GM23338 (cell line): ENCODE measurements around the gene NCOA6. TPM values are rescaled to one million over a fixed set of nuclear protein-coding genes. Genes with fewer than 3 reads are reported as not detected.

Experiments used
- ATAC-seq: fragments of 200-7000 bp; cut with Tn5 transposase; 3 replicates; pipeline ENCODE4 v1.9.1; 2020
- DNase-seq: peaks from one replicate; pipeline ENCODE4 v3.0.0-alpha.2; 2015; ENCODE audit warnings: low spot score
- H2AFZ ChIP-seq: fragments of 200-600 bp; sonication (generic); 2 replicates; pipeline ENCODE4 v1.8.0; 2016; ENCODE audit warnings: antibody characterized with exemption, mild to moderate bottlenecking, moderate library complexity
- H3F3A ChIP-seq: fragments of 200-600 bp; sonication (generic); replicated peaks from 2 replicates; pipeline ENCODE4 v1.8.0; 2017; ENCODE audit warnings: antibody characterized with exemption, mixed run types, low read depth
- H3K27ac ChIP-seq: fragments of 200-600 bp; sonication (generic); 2 replicates; pipeline ENCODE4 v1.6.1; 2016; ENCODE audit warnings: low read depth
- H3K27me3 ChIP-seq: fragments of 200-600 bp; sonication (generic); 2 replicates; pipeline ENCODE4 v1.8.0; 2016; ENCODE audit warnings: mild to moderate bottlenecking, mixed run types, moderate library complexity; ENCODE audit not compliant: insufficient read depth
- H3K36me3 ChIP-seq: fragments of 200-600 bp; sonication (generic); 2 replicates; pipeline ENCODE4 v1.8.0; 2016; ENCODE audit warnings: mild to moderate bottlenecking; ENCODE audit not compliant: insufficient read depth
- H3K4me1 ChIP-seq: fragments of 200-600 bp; sonication (generic); 2 replicates; pipeline ENCODE4 v1.8.0; 2016; ENCODE audit warnings: mild to moderate bottlenecking, moderate library complexity; ENCODE audit not compliant: insufficient read depth
- H3K4me2 ChIP-seq: fragments of 200-600 bp; sonication (generic); 2 replicates; pipeline ENCODE4 v1.7.1; 2017; ENCODE audit warnings: mixed run types
- H3K4me3 ChIP-seq: fragments of 200-600 bp; sonication (generic); 2 replicates; pipeline ENCODE4 v1.6.1; 2016; ENCODE audit warnings: mixed run types
- H3K79me2 ChIP-seq: fragments of 200-600 bp; sonication (generic); replicated peaks from 2 replicates; pipeline ENCODE4 v1.8.0; 2017; ENCODE audit warnings: mild to moderate bottlenecking; ENCODE audit not compliant: insufficient read depth
- H3K9me2 ChIP-seq: fragments of 200-600 bp; sonication (generic); 2 replicates; pipeline ENCODE4 v1.8.0; 2017; ENCODE audit not compliant: insufficient read depth
- H4K20me1 ChIP-seq: fragments of 200-600 bp; sonication (generic); replicated peaks from 2 replicates; pipeline ENCODE4 v1.8.0; 2017; ENCODE audit warnings: mild to moderate bottlenecking; ENCODE audit not compliant: insufficient read depth
- H3K27ac Mint-ChIP-seq: 2 replicates; pipeline ENCODE4 v1.8.0; 2020; ENCODE audit warnings: inconsistent platforms, mild to moderate bottlenecking, moderate library complexity, mixed read lengths
- H3K27me3 Mint-ChIP-seq: 3 replicates; pipeline ENCODE4 v1.8.0; 2022; ENCODE audit warnings: low read depth, mild to moderate bottlenecking, moderate library complexity, mixed read lengths, inconsistent platforms; ENCODE audit not compliant: insufficient read depth, poor library complexity
- H3K36me3 Mint-ChIP-seq: 3 replicates; pipeline ENCODE4 v1.8.0; 2021; ENCODE audit warnings: low read depth, mild to moderate bottlenecking, inconsistent platforms, moderate library complexity, mixed read lengths
- H3K4me1 Mint-ChIP-seq: 3 replicates; pipeline ENCODE4 v1.8.0; 2020; ENCODE audit warnings: mild to moderate bottlenecking, inconsistent platforms, mixed read lengths
- H3K4me3 Mint-ChIP-seq: 3 replicates; pipeline ENCODE4 v1.8.0; 2021; ENCODE audit warnings: moderate library complexity, mild to moderate bottlenecking, inconsistent platforms, mixed read lengths
- H3K9me3 Mint-ChIP-seq: 3 replicates; pipeline ENCODE4 v1.8.0; 2020; ENCODE audit warnings: moderate library complexity, mild to moderate bottlenecking, inconsistent platforms, mixed read lengths
- CREB1 ChIP-seq: fragments of 250-450 bp; sonication (Bioruptor Pico); IDR thresholded peaks from 2 replicates; pipeline ENCODE4 v1.5.0; 2020; ENCODE audit warnings: low read depth, mild to moderate bottlenecking, moderate library complexity
- EZH2 ChIP-seq: fragments of 200-600 bp; sonication (generic); IDR thresholded peaks from one replicate; pipeline ENCODE4 v1.8.0; 2017; ENCODE audit warnings: antibody characterized with exemption, mild to moderate bottlenecking, low read depth; ENCODE audit not compliant: unreplicated experiment
- EZH2phosphoT487 ChIP-seq: fragments of 200-600 bp; sonication (generic); IDR thresholded peaks from one replicate; pipeline ENCODE4 v1.8.1; 2018; ENCODE audit warnings: antibody characterized with exemption; ENCODE audit not compliant: unreplicated experiment
- JUNB ChIP-seq: IDR thresholded peaks from one replicate; pipeline ENCODE4 v1.6.1; 2016; ENCODE audit warnings: antibody characterized with exemption; ENCODE audit not compliant: unreplicated experiment
- NANOG ChIP-seq: IDR thresholded peaks from 2 replicates; pipeline ENCODE4 v1.6.1; 2016; ENCODE audit warnings: antibody characterized with exemption, borderline replicate concordance
- POLR2AphosphoS5 ChIP-seq: IDR thresholded peaks from 2 replicates; pipeline ENCODE4 v1.6.1; 2016; ENCODE audit warnings: antibody characterized with exemption, low read depth
- STAT1 ChIP-seq: IDR thresholded peaks from one replicate; pipeline ENCODE4 v1.6.1; 2016; ENCODE audit warnings: antibody characterized with exemption; ENCODE audit not compliant: unreplicated experiment
- ZNF114 ChIP-seq: fragments of 250-450 bp; sonication (Bioruptor Pico); IDR thresholded peaks from 2 replicates; pipeline ENCODE4 v1.5.0; 2020; ENCODE audit warnings: mild to moderate bottlenecking, moderate library complexity
- ZNF331 ChIP-seq: fragments of 250-450 bp; sonication (Bioruptor Pico); IDR thresholded peaks from 2 replicates; pipeline ENCODE4 v1.5.0; 2020; ENCODE audit warnings: low read depth, mild to moderate bottlenecking, moderate library complexity
- polyA plus RNA-seq: library from polyadenylated mRNA; unstranded; fragments of >200 nt; fragmentation: Nextera tagmentation; extraction: Ambion mirVana; gene quantifications from 2 replicates; pipeline ENCODE4 v1.2.1, GENCODE V29; 2016
- total RNA-seq: library from RNA; depleted of rRNA; stranded (reverse); fragments of >200 nt; shearing (Covaris generic); gene quantifications from 2 replicates; pipeline ENCODE4 v1.2.3, GENCODE V29; 2014
- TF ChIP-seq, protein P1 (sequence below): fragments of 250-450 bp; sonication (Bioruptor Pico); IDR thresholded peaks from 2 replicates; pipeline ENCODE4 v1.5.0; 2020; ENCODE audit warnings: mild to moderate bottlenecking, moderate library complexity
- TF ChIP-seq, protein P2 (sequence below): IDR thresholded peaks from 2 replicates; pipeline ENCODE4 v1.6.1; 2016; ENCODE audit warnings: antibody characterized with exemption
- TF ChIP-seq, protein P3 (sequence below): IDR thresholded peaks from one replicate; pipeline ENCODE4 v1.6.1; 2018; ENCODE audit warnings: antibody characterized with exemption; ENCODE audit not compliant: unreplicated experiment
- TF ChIP-seq, protein P4 (sequence below), 2 experiments: fragments of 200-600 bp in 1 of 2; sonication (generic) in 1 of 2; conservative IDR thresholded peaks; 2 replicates each; pipeline versions ENCODE4 v1.5.1 to v1.6.1; 2016 to 2017; ENCODE audit warnings: antibody characterized with exemption in 2 of 2, low read depth in 2 of 2, mild to moderate bottlenecking in 2 of 2, moderate library complexity in 1 of 2

NCOA6 gene
- total and polyA plus RNA-seq, 2 experiments from 2014 or later: 10.6 to 17.4 TPM

DNA sequence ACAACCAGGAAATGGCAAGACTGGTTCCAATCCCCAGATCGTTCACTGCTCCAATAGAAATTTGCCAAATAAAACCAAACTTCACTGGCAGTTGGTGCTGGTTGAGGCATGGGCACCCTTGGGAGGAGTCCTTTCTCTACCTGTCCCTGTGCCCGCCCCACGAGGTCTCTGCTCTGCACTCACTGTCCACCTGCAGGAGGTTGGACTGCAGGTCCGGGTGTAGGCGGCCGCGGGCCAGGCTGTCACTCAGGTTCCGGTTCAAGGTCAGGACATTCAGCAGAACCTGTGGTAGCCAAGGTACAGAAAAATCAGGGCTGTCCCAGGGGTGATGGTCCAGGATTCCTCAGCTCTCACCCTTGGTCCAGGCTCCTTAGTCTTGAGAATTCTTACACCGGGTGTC lies 24.3 kb upstream of the NCOA6 start:
- no peaks in the 10 kb centered on the region for H3K4me1 Mint-ChIP-seq
- peaks cover 1% of the 10 kb centered on the region for H3K27me3 Mint-ChIP-seq
- H3K79me2 ChIP-seq: no peaks in the 10 kb centered on the region
- no peak overlapping the region for H2AFZ ChIP-seq
- 0 out of 2 replicates have a peak, but pooled peaks cover 6% of the 10 kb centered on the region for H4K20me1 ChIP-seq
- H3K9me2 ChIP-seq: no peaks in the 10 kb centered on the region
- no peaks in the 10 kb centered on the region for H3K9me3 Mint-ChIP-seq
- no peaks in the 10 kb centered on the region for H3K27me3 ChIP-seq
- no peaks in the 10 kb centered on the region for H3K4me1 ChIP-seq
- H3K36me3 Mint-ChIP-seq: peaks cover 14% of the 10 kb centered on the region
- no peak overlapping the region for H3K4me2 ChIP-seq
- no peak overlapping the region for H3K4me3 Mint-ChIP-seq
- DNase-seq: no peak
- no peak for ATAC-seq
- H3K4me3 ChIP-seq: no peak overlapping the region
- no peak overlapping the region for H3K27ac Mint-ChIP-seq
- no peak overlapping the region for H3K27ac ChIP-seq
- H3F3A ChIP-seq: no peaks in the 10 kb centered on the region
- TF ChIP-seq, protein P1, sequence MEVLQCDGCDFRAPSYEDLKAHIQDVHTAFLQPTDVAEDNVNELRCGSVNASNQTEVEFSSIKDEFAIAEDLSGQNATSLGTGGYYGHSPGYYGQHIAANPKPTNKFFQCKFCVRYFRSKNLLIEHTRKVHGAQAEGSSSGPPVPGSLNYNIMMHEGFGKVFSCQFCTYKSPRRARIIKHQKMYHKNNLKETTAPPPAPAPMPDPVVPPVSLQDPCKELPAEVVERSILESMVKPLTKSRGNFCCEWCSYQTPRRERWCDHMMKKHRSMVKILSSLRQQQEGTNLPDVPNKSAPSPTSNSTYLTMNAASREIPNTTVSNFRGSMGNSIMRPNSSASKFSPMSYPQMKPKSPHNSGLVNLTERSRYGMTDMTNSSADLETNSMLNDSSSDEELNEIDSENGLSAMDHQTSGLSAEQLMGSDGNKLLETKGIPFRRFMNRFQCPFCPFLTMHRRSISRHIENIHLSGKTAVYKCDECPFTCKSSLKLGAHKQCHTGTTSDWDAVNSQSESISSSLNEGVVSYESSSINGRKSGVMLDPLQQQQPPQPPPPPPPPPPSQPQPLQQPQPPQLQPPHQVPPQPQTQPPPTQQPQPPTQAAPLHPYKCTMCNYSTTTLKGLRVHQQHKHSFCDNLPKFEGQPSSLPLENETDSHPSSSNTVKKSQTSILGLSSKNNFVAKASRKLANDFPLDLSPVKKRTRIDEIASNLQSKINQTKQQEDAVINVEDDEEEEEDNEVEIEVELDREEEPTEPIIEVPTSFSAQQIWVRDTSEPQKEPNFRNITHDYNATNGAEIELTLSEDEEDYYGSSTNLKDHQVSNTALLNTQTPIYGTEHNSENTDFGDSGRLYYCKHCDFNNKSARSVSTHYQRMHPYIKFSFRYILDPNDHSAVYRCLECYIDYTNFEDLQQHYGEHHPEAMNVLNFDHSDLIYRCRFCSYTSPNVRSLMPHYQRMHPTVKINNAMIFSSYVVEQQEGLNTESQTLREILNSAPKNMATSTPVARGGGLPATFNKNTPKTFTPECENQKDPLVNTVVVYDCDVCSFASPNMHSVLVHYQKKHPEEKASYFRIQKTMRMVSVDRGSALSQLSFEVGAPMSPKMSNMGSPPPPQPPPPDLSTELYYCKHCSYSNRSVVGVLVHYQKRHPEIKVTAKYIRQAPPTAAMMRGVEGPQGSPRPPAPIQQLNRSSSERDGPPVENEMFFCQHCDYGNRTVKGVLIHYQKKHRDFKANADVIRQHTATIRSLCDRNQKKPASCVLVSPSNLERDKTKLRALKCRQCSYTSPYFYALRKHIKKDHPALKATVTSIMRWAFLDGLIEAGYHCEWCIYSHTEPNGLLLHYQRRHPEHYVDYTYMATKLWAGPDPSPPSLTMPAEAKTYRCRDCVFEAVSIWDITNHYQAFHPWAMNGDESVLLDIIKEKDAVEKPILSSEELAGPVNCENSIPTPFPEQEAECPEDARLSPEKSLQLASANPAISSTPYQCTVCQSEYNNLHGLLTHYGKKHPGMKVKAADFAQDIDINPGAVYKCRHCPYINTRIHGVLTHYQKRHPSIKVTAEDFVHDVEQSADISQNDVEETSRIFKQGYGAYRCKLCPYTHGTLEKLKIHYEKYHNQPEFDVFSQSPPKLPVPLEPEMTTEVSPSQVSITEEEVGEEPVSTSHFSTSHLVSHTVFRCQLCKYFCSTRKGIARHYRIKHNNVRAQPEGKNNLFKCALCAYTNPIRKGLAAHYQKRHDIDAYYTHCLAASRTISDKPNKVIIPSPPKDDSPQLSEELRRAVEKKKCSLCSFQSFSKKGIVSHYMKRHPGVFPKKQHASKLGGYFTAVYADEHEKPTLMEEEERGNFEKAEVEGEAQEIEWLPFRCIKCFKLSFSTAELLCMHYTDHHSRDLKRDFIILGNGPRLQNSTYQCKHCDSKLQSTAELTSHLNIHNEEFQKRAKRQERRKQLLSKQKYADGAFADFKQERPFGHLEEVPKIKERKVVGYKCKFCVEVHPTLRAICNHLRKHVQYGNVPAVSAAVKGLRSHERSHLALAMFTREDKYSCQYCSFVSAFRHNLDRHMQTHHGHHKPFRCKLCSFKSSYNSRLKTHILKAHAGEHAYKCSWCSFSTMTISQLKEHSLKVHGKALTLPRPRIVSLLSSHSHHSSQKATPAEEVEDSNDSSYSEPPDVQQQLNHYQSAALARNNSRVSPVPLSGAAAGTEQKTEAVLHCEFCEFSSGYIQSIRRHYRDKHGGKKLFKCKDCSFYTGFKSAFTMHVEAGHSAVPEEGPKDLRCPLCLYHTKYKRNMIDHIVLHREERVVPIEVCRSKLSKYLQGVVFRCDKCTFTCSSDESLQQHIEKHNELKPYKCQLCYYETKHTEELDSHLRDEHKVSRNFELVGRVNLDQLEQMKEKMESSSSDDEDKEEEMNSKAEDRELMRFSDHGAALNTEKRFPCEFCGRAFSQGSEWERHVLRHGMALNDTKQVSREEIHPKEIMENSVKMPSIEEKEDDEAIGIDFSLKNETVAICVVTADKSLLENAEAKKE (CRISPR knock-in tag): no peak
- TF ChIP-seq EZH2 (no peak), JUNB (no peak), CREB1 (CRISPR knock-in tag) (no peak), NANOG (no peak), ZNF331 (CRISPR knock-in tag) (no peak), EZH2phosphoT487 (no peak), STAT1 (no peak), POLR2AphosphoS5 (no peak), ZNF114 (CRISPR knock-in tag) (no peak)
- TF ChIP-seq, protein P2, sequence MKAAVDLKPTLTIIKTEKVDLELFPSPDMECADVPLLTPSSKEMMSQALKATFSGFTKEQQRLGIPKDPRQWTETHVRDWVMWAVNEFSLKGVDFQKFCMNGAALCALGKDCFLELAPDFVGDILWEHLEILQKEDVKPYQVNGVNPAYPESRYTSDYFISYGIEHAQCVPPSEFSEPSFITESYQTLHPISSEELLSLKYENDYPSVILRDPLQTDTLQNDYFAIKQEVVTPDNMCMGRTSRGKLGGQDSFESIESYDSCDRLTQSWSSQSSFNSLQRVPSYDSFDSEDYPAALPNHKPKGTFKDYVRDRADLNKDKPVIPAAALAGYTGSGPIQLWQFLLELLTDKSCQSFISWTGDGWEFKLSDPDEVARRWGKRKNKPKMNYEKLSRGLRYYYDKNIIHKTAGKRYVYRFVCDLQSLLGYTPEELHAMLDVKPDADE: no peak
- TF ChIP-seq, protein P3, sequence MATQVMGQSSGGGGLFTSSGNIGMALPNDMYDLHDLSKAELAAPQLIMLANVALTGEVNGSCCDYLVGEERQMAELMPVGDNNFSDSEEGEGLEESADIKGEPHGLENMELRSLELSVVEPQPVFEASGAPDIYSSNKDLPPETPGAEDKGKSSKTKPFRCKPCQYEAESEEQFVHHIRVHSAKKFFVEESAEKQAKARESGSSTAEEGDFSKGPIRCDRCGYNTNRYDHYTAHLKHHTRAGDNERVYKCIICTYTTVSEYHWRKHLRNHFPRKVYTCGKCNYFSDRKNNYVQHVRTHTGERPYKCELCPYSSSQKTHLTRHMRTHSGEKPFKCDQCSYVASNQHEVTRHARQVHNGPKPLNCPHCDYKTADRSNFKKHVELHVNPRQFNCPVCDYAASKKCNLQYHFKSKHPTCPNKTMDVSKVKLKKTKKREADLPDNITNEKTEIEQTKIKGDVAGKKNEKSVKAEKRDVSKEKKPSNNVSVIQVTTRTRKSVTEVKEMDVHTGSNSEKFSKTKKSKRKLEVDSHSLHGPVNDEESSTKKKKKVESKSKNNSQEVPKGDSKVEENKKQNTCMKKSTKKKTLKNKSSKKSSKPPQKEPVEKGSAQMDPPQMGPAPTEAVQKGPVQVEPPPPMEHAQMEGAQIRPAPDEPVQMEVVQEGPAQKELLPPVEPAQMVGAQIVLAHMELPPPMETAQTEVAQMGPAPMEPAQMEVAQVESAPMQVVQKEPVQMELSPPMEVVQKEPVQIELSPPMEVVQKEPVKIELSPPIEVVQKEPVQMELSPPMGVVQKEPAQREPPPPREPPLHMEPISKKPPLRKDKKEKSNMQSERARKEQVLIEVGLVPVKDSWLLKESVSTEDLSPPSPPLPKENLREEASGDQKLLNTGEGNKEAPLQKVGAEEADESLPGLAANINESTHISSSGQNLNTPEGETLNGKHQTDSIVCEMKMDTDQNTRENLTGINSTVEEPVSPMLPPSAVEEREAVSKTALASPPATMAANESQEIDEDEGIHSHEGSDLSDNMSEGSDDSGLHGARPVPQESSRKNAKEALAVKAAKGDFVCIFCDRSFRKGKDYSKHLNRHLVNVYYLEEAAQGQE: no peak
- TF ChIP-seq, protein P4, sequence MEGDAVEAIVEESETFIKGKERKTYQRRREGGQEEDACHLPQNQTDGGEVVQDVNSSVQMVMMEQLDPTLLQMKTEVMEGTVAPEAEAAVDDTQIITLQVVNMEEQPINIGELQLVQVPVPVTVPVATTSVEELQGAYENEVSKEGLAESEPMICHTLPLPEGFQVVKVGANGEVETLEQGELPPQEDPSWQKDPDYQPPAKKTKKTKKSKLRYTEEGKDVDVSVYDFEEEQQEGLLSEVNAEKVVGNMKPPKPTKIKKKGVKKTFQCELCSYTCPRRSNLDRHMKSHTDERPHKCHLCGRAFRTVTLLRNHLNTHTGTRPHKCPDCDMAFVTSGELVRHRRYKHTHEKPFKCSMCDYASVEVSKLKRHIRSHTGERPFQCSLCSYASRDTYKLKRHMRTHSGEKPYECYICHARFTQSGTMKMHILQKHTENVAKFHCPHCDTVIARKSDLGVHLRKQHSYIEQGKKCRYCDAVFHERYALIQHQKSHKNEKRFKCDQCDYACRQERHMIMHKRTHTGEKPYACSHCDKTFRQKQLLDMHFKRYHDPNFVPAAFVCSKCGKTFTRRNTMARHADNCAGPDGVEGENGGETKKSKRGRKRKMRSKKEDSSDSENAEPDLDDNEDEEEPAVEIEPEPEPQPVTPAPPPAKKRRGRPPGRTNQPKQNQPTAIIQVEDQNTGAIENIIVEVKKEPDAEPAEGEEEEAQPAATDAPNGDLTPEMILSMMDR (conservative IDR thresholded peaks at IDR 0.05; ENCODE audit: low read depth in 2 of 2): no peak
- H3K36me3 ChIP-seq: no peaks in the 10 kb centered on the region; the same call in 1 of the 2 replicates
